GM12878 (cell line): ENCODE results near the gene PRM3. TPM values are rescaled to one million over a fixed set of nuclear protein-coding genes. Genes with fewer than 3 reads are reported as not detected.
A peak's percentile ranks its signal among the peaks of the same experiment; 100 is the strongest.

Experiments used
- CUX1 ChIP-seq: IDR thresholded peaks from 2 replicates; pipeline ENCODE4 v1.6.1; 2012; ENCODE audit warnings: improper control_type of control experiment, low read depth, low read length; ENCODE audit not compliant: insufficient replicate concordance
- EZH2 ChIP-seq: IDR thresholded peaks from 2 replicates; pipeline ENCODE4 v1.6.1; 2012; ENCODE audit warnings: low read depth, mild to moderate bottlenecking, control low read depth, inconsistent platforms, low read length, borderline replicate concordance; ENCODE audit not compliant: control insufficient read depth
- FOXK2 ChIP-seq: fragments of 450-650 bp; IDR thresholded peaks from 2 replicates; pipeline ENCODE4 v1.6.1; 2017; ENCODE audit warnings: mild to moderate bottlenecking, moderate library complexity
- ZNF207 ChIP-seq: fragments of 450-650 bp; IDR thresholded peaks from 2 replicates; pipeline ENCODE4 v1.6.1; 2014; ENCODE audit warnings: antibody characterized with exemption, mild to moderate bottlenecking, borderline replicate concordance
- polyA plus RNA-seq, 11 experiments: library from polyadenylated mRNA; depleted of rRNA in 4 of 11; unstranded in 6 of 11; stranded (reverse) in 5 of 11; fragments of >200 nt; fragmentation: Nextera tagmentation in 4 of 11; fragmentation: Illumina TruSeq in 1 of 11; extraction: Ambion mirVana in 4 of 11; extraction: Trizol in 1 of 11; gene quantifications; 1 replicate in 1 of 11; 2 replicates in 10 of 11; pipeline versions ENCODE4 v1.2.1 to v1.2.3, GENCODE V29; 2011 to 2016; ENCODE audit warnings: inconsistent platforms in 2 of 11, missing spikeins in 2 of 11, low read depth in 1 of 11
- total RNA-seq, 4 experiments: library from RNA; depleted of rRNA in 3 of 4; stranded (reverse); fragments of >200 nt in 3 of 4; fragmentation: Illumina TruSeq in 1 of 4; extraction: Trizol in 1 of 4; gene quantifications; 2 replicates each; pipeline versions ENCODE4 v1.2.1 to v1.2.3, GENCODE V29; 2013 to 2021
- TF ChIP-seq, protein P1 (sequence below): IDR thresholded peaks from 2 replicates; pipeline ENCODE4 v1.6.1; 2011; ENCODE audit warnings: borderline replicate concordance, low read depth, mild to moderate bottlenecking, moderate library complexity, low read length; ENCODE audit not compliant: insufficient read depth, poor library complexity, severe bottlenecking

PRM3 gene
- total and polyA plus RNA-seq, 10 of the 15 experiments (the other 5 are each of a cell fraction or from before 2014, with no cell fraction given): not detected

GRCh38 chr16:11298950-11299547, 25.6 kb upstream of the PRM3 start (continued):
- TF ChIP-seq, protein P1, sequence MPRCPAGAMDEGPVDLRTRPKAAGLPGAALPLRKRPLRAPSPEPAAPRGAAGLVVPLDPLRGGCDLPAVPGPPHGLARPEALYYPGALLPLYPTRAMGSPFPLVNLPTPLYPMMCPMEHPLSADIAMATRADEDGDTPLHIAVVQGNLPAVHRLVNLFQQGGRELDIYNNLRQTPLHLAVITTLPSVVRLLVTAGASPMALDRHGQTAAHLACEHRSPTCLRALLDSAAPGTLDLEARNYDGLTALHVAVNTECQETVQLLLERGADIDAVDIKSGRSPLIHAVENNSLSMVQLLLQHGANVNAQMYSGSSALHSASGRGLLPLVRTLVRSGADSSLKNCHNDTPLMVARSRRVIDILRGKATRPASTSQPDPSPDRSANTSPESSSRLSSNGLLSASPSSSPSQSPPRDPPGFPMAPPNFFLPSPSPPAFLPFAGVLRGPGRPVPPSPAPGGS: peak; percentile 99
- TF ChIP-seq FOXK2 (0 out of 2 replicates have a peak, but pooled peaks have one; percentile 5), ZNF207 (peak; percentile 89; the same call in 1 of the 2 replicates), CUX1 (peak; percentile 100), EZH2 (0 out of 2 replicates have a peak, but pooled peaks have one; percentile 70)
